GM19467 (cell line): Measurements from ENCODE around the gene CCDC194.

ENCODE experiments used
- ATAC-seq: cut with Tn5 transposase; IDR thresholded peaks from one replicate; pipeline ENCODE4 v1.9.1; 2021; ENCODE audit warnings: mild to moderate bottlenecking, moderate library complexity; ENCODE audit not compliant: unreplicated experiment

CCDC194 gene

GRCh38 chr19:17406046-17406886 is 12.3 kb upstream of the CCDC194 start:
- ATAC-seq: peak; percentile 19

DNA sequence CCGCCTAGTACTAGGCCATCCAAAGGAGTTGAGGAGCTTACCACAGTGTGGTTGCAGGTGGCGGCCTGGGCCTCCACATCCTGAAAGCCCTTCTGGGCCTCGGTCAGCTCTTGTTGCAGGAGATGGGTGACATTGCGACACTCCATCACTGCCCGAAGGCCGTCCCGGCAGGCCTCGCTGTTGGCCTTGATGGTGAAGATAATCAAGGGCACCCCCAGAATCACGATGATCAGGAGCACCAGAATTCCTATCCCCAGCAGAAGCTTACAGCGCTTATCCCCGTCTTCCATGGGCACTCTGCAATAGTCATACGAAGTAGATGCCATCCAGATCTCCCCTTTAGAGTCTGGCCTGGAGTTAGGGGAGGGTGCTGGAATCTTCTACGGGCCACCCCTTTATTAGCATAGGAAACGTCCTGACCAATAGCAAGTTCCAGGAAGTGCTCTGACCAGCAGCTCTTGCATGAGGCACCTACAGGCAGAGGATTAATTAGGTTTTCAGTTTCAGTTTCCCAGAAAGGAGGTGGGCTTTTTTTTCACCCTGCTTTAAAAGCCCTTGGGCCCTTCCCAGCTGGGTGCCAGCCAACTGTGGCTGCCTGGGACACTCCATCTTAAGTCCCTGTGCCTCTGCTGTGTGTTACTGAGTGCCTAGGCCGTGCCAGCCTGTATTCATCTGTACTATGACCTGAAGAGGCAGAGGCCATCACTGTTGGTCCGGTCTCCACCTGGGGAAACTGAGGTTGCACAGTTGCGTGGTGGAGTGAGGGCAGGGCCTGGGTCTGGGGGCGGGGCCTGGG is 11.5 kb upstream of the CCDC194 start, which contains the start of gene BST2:
Gene BST2 (minus strand): TSS at position 381 of the 796 bp plus-strand sequence. CDS start 55 bp downstream, at position 326.
- ATAC-seq: peak; percentile 82

GRCh38 chr19:17404621-17405249 is 10.7 kb upstream of the CCDC194 start:
- peak; percentile 10 for ATAC-seq

DNA sequence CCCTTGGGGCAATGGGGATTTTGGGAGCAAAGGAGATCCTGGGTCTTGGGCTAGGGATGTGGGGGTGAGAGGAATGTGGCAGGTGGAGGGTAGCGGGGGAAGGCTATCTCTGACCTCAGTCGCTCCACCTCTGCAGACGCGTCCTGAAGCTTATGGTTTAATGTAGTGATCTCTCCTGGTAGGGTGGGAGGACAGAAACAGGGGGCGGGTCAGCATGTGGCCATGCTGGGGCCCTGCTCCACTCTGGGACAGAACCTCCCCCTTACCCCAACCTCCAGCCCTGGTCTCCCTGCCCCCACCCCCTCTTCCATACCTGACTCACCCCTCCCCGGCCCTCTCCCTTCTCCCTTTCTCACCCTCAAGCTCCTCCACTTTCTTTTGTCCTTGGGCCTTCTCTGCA is 10.0 kb upstream of the CCDC194 start:
- ATAC-seq: no peak

DNA sequence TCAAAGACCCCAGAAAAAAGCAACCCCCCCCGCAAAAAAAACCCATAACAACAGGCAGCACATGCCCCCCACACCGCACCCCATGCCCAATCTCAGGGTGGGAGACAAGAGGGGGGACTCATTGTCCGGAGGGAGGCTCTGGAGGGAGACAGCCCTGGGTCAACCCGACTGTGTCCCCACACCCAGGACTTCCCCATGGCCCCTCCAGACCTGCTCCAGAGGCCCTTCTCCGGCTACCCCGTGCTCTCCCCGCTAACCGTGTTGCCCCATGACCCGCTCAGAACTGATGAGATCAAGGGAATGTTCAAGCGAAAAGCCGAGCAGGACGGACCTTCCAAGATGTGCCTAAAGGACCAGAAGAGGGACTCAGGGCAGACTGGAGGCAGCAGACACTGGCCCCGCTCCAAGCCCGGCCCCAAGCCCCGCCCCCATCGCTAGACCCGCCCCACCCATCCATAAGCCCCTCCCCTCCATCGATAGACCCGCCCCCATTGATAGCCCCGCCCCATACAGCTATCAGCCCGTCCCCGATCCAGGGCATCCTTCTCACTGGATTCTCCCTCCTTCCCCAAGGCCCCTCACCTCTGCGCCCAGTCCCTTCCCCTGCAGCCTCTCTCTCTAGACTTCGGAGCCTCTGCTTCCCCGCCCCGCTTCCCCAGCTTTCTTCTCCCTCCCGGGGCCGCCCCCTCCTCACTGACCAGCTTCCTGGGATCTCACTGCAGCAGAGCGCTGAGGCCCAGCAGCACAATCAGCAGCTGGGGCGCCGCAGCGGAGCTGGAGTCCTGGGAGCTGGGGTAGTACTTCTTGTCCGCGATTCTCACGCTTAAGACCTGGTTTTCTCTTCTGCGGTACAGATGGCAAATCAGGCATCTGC is 9.2 kb upstream of the CCDC194 start:
- no peak for ATAC-seq

- no peak for ATAC-seq
These were observed 7.6 kb upstream of the CCDC194 start for GRCh38 chr19:17401628-17402027.

GRCh38 chr19:17398902-17399527 is 5.0 kb upstream of the CCDC194 start:
- no peak for ATAC-seq

DNA sequence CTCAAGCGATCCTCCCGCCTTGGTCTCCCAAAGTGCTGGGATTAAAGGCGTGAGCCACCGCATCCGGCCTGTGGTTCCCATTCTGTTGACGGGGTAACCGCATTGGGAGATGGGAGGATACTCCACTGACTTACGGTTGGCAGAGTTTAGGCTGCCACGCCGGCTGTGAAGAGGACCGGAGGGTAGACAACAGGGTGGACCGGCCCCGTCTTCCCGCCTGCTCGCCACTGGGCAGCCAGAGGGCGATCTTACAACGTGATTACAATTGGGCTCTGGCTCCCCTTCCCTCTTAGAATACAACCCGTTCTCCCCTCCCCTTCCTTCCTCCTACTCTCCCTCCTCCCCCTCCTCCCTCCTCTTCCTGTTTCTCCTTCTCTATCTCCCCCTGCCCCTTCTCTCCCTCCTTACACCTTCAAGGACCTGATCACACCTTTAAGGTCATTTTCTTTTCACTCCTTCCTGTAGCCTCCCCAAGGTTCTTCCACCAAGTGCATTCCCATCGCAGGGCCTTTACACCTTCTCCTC is 957 bp upstream of the CCDC194 start:
- no peak for ATAC-seq

GRCh38 chr19:17393002-17393401 is 994 bp downstream of the CCDC194 start:
- no peak for ATAC-seq

DNA sequence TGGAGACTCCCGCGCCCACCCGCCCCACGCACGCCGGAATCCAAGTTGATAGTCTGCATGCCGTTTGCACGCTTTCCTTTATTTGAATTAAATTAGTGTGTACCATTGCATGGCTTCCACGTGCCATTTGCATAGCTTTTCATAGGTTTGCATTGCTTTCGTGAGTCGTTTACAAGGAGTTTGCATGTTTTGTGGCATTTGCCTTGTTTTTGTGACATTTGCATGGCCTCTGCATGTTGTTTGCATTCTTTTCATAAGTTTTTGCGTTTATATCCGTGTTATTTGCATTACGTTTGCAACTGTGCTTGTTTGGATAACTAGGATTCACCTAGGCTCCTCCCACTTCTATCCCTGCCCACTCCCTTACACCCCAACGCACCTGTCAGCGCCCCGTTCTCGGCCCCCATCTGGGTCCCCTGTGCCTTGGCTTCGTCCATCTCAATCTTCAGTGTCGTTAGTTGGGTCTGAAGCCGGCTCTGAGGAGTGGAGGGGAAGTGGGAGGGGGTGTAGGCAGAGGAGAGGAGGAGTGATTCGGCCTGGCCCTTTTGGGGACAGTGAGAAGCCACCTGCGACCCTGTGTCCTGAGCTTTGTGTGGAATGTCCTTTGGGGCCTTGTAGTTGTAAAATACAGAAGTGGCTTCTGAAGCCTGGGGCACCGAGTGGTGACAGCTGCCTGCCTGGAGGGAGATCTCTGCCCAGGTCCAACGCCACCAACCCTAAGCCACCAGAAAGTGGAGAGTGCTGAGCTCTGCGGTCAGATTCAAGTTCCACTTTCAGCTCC is 2.4 kb downstream of the CCDC194 start:
- ATAC-seq: peak; percentile 12

DNA sequence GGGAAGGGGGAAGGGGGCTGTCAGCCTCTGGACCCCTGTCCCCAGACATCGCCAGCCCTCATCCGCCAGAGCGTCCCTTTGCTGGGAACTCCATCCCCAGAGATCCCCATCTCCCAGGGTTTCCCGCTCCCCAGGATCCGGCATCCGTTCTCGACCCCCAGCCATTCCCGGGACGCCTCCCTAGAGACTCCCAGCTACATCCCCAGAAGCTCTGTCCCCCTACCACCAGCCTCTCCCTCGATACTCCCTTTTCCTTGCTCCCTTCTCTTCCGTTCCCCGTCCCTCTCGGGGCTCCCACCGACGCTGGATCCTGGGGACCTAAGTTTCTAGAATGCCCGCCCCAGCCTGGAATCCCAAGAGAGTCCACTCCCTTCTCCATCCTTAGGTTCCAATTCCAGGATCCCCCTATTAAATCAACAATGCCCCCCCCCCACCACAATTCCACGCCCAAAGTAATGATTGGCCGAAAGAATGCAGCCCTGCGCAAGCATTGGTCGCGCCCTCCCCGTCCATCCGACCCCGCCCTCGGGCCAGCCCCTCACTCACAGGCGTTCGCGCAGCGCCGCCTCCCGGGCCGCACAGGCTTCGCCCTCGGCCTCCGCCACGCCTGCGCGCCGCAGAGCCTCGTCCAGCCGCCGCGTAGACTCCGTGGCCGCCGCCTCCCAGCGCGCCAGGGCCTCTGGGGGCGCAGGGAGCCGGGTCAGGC is 3.2 kb downstream of the CCDC194 start:
- ATAC-seq: peak; percentile 86

GRCh38 chr19:17389957-17390664 is 3.9 kb downstream of the CCDC194 start:
- no peak for ATAC-seq

DNA sequence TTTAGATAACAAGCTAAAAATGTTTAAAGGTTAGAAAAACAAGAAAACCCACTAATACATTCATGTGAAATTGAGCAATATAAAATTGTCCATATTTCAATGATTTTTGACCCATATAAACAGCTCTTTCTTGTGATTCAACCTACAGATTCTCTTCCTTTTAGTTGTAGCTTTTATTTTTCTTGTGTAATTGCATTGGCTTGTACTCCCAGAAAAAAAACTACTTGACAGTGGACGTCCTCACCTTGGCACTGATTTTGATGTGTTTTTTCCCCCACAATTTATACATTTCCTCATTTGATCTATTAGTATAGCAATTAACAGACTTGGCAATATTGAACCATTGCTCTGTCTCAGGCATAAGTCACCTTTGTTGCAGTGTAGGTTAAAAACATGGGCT is 4.7 kb downstream of the CCDC194 start:
- ATAC-seq: no peak

DNA sequence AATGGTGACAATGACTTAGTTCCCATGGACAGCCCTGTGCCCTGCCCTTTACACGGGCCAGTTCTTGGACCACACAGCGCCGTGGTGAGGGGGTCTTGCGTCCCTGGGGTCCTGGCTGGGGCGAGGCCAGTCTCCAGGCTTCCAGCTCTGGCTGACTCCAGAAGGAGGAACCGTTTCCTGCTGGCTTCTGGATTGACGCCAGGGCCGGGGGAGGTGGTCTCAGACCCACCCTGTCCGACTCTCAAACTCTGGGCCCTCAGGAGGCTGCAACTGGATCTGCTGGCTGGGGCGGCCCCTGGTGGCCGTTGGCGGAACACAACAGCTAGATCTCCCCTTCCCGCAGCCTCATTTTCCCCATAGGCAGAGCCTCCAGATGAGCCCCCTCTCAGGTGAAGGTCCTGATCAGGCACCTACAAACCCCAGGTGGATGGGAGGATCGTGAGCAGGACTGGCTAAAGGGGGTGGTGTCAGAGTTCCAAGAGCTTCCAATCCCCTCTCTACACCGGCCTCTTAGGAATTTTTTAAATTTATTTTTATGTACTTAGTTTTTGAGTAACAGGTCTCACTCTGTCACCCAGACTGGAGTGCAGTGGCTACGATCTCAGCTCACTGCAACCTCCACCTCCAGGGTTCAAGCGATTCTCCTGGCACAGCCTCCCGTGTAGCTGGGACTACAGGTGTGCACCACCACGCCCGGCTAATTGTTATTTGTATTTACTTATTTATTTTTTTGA is 8.0 kb downstream of the CCDC194 start:
- no peak for ATAC-seq

DNA sequence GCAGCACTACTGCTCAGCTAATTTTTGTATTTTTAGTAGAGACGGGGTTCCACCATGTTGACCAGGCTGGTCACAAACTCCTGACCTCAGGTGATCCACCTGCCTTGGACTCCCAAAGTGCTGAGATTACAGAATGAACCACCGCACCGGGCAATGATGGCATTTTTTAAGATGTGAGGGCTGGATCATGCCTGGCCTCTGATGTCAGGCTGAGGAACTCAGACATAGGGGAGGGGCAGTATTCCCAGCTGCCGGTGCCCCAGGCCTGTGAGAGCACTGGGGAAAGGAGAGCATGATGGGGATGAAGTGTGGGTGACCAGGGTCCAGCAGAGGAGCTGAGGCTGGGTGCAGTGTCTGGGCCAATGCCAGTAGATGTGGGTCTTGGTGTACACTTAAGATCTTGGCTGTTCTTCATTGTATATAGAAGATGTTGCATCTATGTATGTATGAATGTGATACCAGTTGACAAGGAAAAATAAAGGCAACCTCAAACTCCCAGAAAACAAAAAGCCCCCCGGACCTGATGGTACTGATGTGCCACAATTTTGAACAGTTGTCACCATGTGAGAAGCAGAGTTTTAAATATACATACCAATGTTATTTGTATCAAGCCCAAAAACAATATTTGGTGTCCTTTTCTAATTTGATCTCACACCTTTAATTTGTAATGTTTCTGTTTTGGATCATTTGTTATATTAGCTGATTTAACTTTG is 13.4 kb downstream of the CCDC194 start:
- no peak for ATAC-seq

- no peak for ATAC-seq
These were observed 14.8 kb downstream of the CCDC194 start for GRCh38 chr19:17379221-17379631.
